Hematopoietic multipotent progenitor cell treated with erythropoietin and hydrocortisone succinate and interleukin-3 and kit ligand, for 15 days (in vitro differentiated cells): ENCODE measurements around the gene LETM1.

ENCODE experiments used
- DNase-seq: peaks from one replicate; pipeline ENCODE4 v3.0.0-alpha.2; 2015; ENCODE audit warnings: low spot score

LETM1 gene

GRCh38 chr4:1856071-1856942 is at the start of gene LETM1:
LETM1 (minus strand) TSS chr4:1856156; CDS start chr4:1855950, 206 bp downstream.
- DNase-seq = peak; percentile 90

GRCh38 chr4:1904042-1904441 is 48.1 kb upstream of the LETM1 start:
- DNase-seq = no peak

GRCh38 chr4:1903035-1903434 is 47.1 kb upstream of the LETM1 start:
- DNase-seq = no peak

GRCh38 chr4:1902243-1902642 is 46.3 kb upstream of the LETM1 start:
- no peak for DNase-seq

- no peak for DNase-seq
Observed at GRCh38 chr4:1901127-1901526, 45.2 kb upstream of the LETM1 start.

GRCh38 chr4:1900624-1901023 is 44.7 kb upstream of the LETM1 start:
- no peak for DNase-seq

GRCh38 chr4:1900087-1900433 is 44.1 kb upstream of the LETM1 start:
- DNase-seq = no peak

- DNase-seq = peak; percentile 83
Observed at GRCh38 chr4:1899149-1900086, 43.5 kb upstream of the LETM1 start.

GRCh38 chr4:1898681-1899080 is 42.7 kb upstream of the LETM1 start:
- DNase-seq = no peak

- no peak for DNase-seq
Observed at GRCh38 chr4:1898007-1898406, 42.1 kb upstream of the LETM1 start.

- no peak for DNase-seq
Observed at GRCh38 chr4:1896658-1896991, 40.7 kb upstream of the LETM1 start.

- DNase-seq = no peak
Observed at GRCh38 chr4:1895971-1896657, 40.2 kb upstream of the LETM1 start.

GRCh38 chr4:1890979-1891570 is 35.1 kb upstream of the LETM1 start:
- no peak for DNase-seq

GRCh38 chr4:1887052-1887451 is 31.1 kb upstream of the LETM1 start:
- DNase-seq = no peak

- no peak for DNase-seq
Observed at GRCh38 chr4:1885414-1885813, 29.5 kb upstream of the LETM1 start.

GRCh38 chr4:1883583-1883982 is 27.6 kb upstream of the LETM1 start:
- DNase-seq = peak; percentile 25

- DNase-seq = peak; percentile 75
Observed at GRCh38 chr4:1882850-1883271, 26.9 kb upstream of the LETM1 start.

- no peak for DNase-seq
Observed at GRCh38 chr4:1880332-1880731, 24.4 kb upstream of the LETM1 start.

GRCh38 chr4:1879485-1879884 is 23.5 kb upstream of the LETM1 start:
- no peak for DNase-seq

GRCh38 chr4:1874201-1874600 is 18.2 kb upstream of the LETM1 start:
- DNase-seq = no peak

GRCh38 chr4:1873776-1874175 is 17.8 kb upstream of the LETM1 start:
- no peak for DNase-seq

GRCh38 chr4:1873291-1873690 is 17.3 kb upstream of the LETM1 start:
- DNase-seq = no peak
